ENCODE data around the gene ANKRD7. TPM values are rescaled to one million over a fixed set of nuclear protein-coding genes. Genes with fewer than 3 reads are reported as not detected.

The ANKRD7 gene
- total RNA-seq, 1 experiment from 2014 or later, result 2.4 TPM

DNA sequence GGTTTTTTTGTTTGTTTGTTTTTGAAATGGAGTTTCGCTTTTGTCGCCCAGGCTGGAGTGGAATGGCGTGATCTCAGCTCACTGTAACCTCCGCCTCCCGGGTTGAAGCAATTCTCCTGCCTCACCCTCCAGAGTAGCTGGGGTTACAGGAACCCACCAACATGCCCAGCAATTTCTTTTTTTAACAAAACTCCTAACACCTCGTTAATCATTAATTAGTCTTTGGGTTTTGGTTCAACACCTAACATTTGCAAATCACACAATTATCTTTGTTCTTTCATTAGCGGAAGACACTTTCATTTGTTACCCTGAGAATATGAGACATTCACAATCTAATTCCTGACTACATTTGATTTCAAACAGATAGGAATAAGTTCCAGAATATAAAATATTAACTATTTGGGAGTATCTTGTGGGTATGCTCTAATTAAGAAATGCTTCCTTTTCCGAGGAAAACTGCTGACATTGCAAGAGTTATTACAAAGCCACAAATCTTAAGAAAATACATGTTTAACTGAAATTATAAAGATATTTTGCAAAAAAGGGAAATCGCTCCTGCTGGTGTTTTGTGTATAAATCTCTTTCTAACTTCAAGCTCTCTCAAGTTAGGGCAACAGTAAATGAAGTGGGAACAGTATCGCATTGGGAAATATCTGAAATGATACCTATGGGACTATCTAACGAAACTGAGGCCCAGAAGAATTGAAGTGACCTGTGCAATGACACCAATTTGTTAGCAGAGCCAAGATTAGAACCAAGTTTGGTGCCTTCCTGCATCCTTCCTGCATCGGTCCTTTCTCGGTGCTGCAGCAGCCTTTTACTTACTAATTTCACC is 41.7 kb upstream of the ANKRD7 start:
- ChIA-PET CTCF (no interaction called here), POLR2A (ENCODE audit: unreplicated experiment) (no interaction called here)
- intact Hi-C loops (cut with micrococcal nuclease; ENCODE audit: unreplicated experiment), result loop anchor here (5.0 kb wide), 1 partner anchor 186 kb away; no protein-coding TSS in a partner anchor
- Histone ChIP-seq H3K27me3 (ENCODE audit: insufficient read depth, low read depth) (no peaks in the 10 kb centered on the region), H3F3A (ENCODE audit: insufficient read depth, low read depth) (no peaks in the 10 kb centered on the region), H3K36me3 (ENCODE audit: low read depth) (peaks cover 16% of the 10 kb centered on the region), H3K79me2 (ENCODE audit: low read depth) (peaks cover 41% of the 10 kb centered on the region), H3K4me1 (replicated peaks; ENCODE audit: insufficient read depth) (peaks cover 18% of the 10 kb centered on the region), H4K20me1 (ENCODE audit: insufficient read depth) (no peaks in the 10 kb centered on the region), H2AFZ (peak overlapping the region; percentile 93), H3K4me2 (peak overlapping the region; percentile 89), H3K4me3 (peak overlapping the region; percentile 91), H3K9me3 (ENCODE audit: insufficient read depth, low read depth) (no peaks in the 10 kb centered on the region), H3K9me2 (ENCODE audit: insufficient read depth) (no peaks in the 10 kb centered on the region), H3K27ac (peak overlapping the region; percentile 66; the same call in 1 of the 2 replicates)
- no TSS peak for BruUV-seq (replicated peaks)
- no peak for DNase-seq
- TF ChIP-seq, protein P1, sequence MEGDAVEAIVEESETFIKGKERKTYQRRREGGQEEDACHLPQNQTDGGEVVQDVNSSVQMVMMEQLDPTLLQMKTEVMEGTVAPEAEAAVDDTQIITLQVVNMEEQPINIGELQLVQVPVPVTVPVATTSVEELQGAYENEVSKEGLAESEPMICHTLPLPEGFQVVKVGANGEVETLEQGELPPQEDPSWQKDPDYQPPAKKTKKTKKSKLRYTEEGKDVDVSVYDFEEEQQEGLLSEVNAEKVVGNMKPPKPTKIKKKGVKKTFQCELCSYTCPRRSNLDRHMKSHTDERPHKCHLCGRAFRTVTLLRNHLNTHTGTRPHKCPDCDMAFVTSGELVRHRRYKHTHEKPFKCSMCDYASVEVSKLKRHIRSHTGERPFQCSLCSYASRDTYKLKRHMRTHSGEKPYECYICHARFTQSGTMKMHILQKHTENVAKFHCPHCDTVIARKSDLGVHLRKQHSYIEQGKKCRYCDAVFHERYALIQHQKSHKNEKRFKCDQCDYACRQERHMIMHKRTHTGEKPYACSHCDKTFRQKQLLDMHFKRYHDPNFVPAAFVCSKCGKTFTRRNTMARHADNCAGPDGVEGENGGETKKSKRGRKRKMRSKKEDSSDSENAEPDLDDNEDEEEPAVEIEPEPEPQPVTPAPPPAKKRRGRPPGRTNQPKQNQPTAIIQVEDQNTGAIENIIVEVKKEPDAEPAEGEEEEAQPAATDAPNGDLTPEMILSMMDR (conservative IDR thresholded peaks at IDR 0.05), result no peak
- TF ChIP-seq EZH2 (IDR thresholded peaks at IDR 0.05; ENCODE audit: low read depth), result no peak

DNA sequence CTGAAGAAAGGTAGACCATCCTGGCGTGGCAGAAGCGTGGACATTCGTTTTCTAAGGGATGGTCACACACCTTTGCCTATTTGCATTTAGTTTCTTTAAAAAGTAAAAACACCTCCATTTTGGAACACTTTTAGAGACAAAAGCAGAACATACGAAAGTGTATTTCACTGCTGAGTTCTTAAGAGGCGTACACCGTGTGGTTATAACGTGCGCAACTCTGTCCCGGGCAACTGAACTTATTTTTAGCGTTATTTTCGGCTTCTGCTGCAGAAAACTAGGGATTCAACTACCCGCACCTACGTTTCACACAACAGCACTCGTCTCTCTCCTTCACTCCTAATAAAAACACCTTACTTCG is 41.1 kb upstream of the ANKRD7 start:
- CTCF ChIA-PET, result no interaction called here
- BruUV-seq (replicated peaks), result TSS peak; percentile 97

DNA sequence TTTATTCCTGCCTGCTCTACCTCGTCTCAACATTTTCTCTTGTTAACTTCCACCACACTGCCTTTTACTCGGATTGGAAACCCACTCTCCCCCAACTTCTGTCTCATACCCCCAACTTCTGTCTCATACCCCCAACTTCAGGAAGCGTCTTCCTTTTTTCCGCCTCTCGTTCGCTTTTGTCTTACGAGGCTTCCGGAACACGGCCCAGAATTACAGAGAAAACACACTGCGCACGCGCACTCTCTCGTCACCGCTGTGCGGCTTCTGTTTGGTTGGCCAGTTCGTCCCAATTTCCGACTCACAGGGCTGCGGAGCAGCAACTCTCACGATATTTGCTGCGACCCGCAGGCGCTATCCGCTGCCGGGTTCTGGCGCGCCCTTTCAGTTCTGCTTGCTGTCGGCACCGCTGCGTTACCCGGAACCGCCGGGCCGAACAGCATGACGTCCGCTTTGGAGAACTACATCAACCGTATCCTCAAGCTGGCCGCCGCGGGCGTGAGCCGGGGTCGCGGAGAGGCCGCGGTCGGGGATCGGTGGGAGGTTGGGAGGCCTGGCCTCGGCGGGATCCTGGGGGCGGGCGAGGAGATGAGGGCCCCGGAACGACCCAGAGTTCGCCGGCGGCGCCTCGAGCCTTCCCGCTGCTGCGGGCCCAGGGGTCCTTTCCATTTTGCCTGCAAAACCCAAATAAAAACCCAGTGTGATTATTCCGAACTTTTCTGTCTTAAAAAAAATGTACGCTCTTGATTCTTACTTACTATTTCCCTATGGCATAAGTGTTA is 40.5 kb upstream of the ANKRD7 start, which contains the start of gene LSM8:
Gene LSM8, plus strand, starts transcription at position 379 of the 779 bp plus-strand sequence. Its CDS starts 60 bp downstream, at position 439.
- H3K4me3 ChIP-seq, result peak within 1 kb of the TSS; percentile 91
- H3K27ac ChIP-seq, result peak within 1 kb of the TSS; percentile 66
- H3F3A ChIP-seq (ENCODE audit: insufficient read depth, low read depth), result no peaks in the 10 kb centered on the region
- H3K4me1 ChIP-seq (replicated peaks; ENCODE audit: insufficient read depth), result peaks cover 18% of the 10 kb centered on the region
- TF ChIP-seq, protein P1 (conservative IDR thresholded peaks at IDR 0.05), result no peak
- no peak for TF ChIP-seq EZH2 (IDR thresholded peaks at IDR 0.05; ENCODE audit: low read depth)
- ChIA-PET CTCF (no interaction called here), POLR2A (ENCODE audit: unreplicated experiment) (no interaction called here)
- BruUV-seq (replicated peaks), result no TSS peak
- H3K4me2 ChIP-seq, result peak within 1 kb of the TSS; percentile 93
- peak; percentile 95 to 97 for DNase-seq
- H3K36me3 ChIP-seq (ENCODE audit: low read depth), result peaks cover 25% of the 10 kb centered on the region
- H3K79me2 ChIP-seq (ENCODE audit: low read depth), result peaks cover 43% of the 10 kb centered on the region
- no peaks in the 10 kb centered on the region for H4K20me1 ChIP-seq (ENCODE audit: insufficient read depth)
- intact Hi-C loops (cut with micrococcal nuclease; ENCODE audit: unreplicated experiment), result loop anchor here (5.0 kb wide), 1 partner anchor 187 kb away; no protein-coding TSS in a partner anchor
- no peaks in the 10 kb centered on the region for H3K27me3 ChIP-seq (ENCODE audit: insufficient read depth, low read depth)
- no peaks in the 10 kb centered on the region for H3K9me3 ChIP-seq (ENCODE audit: insufficient read depth, low read depth)
- H3K9me2 ChIP-seq (ENCODE audit: insufficient read depth), result no peaks in the 10 kb centered on the region
- peak within 1 kb of the TSS; percentile 93 for H2AFZ ChIP-seq

More for the DNA sequence above, 41.1 kb upstream of the ANKRD7 start:
- Histone ChIP-seq H3K4me1 (replicated peaks; ENCODE audit: insufficient read depth) (peaks cover 18% of the 10 kb centered on the region), H3F3A (ENCODE audit: insufficient read depth, low read depth) (no peaks in the 10 kb centered on the region), H3K9me3 (ENCODE audit: insufficient read depth, low read depth) (no peaks in the 10 kb centered on the region), H2AFZ (peak overlapping the region; percentile 93), H3K27me3 (ENCODE audit: insufficient read depth, low read depth) (no peaks in the 10 kb centered on the region), H3K27ac (peak overlapping the region; percentile 66), H3K79me2 (ENCODE audit: low read depth) (peaks cover 43% of the 10 kb centered on the region), H3K9me2 (ENCODE audit: insufficient read depth) (no peaks in the 10 kb centered on the region), H3K4me2 (peak overlapping the region; percentile 89), H3K4me3 (peak overlapping the region; percentile 91), H4K20me1 (ENCODE audit: insufficient read depth) (no peaks in the 10 kb centered on the region), H3K36me3 (ENCODE audit: low read depth) (peaks cover 22% of the 10 kb centered on the region)
- no peak for TF ChIP-seq EZH2 (IDR thresholded peaks at IDR 0.05; ENCODE audit: low read depth)
- POLR2A ChIA-PET (ENCODE audit: unreplicated experiment), result no interaction called here
- no peak for DNase-seq
- intact Hi-C loops (cut with micrococcal nuclease; ENCODE audit: unreplicated experiment), result loop anchor here (5.0 kb wide), 1 partner anchor 186 kb away; no protein-coding TSS in a partner anchor

Measured in PC-9 (cell line).